ENCODE measurements around the gene SCO2.

SCO2 gene

GRCh38 chr22:50481440-50482106 lies 43.8 kb downstream of the SCO2 start, which contains the start of gene ADM2:
TSS of gene ADM2 (plus strand) at chr22:50481543. CDS start at chr22:50481848, 305 bp downstream.
- peak in 1 of 2 donors; percentile 50 for DNase-seq (ENCODE audit: low read depth in 2 of 2)

- DNase-seq (ENCODE audit: low read depth in 2 of 2): no peak
These were observed 44.4 kb downstream of the SCO2 start for GRCh38 chr22:50481045-50481439.

- DNase-seq (ENCODE audit: low read depth in 2 of 2): no peak
These were observed 45.7 kb downstream of the SCO2 start for GRCh38 chr22:50479721-50480120.

- DNase-seq (ENCODE audit: low read depth in 2 of 2): no peak
These were observed 47.5 kb downstream of the SCO2 start for GRCh38 chr22:50477923-50478322.

GRCh38 chr22:50476868-50477267 lies 48.5 kb downstream of the SCO2 start:
- no peak for DNase-seq (ENCODE audit: low read depth in 2 of 2)

- DNase-seq (ENCODE audit: low read depth in 2 of 2): no peak
These were observed 49.8 kb downstream of the SCO2 start for GRCh38 chr22:50475652-50476002.

- peak; percentile 74 to 86 for DNase-seq (ENCODE audit: low read depth in 2 of 2)
These were observed 50.4 kb downstream of the SCO2 start, which contains the start of gene SBF1 for GRCh38 chr22:50474710-50475651. TSS of gene SBF1 (minus strand) at chr22:50475035. CDS start at chr22:50474840, 195 bp downstream.

- no peak for DNase-seq (ENCODE audit: low read depth in 2 of 2)
These were observed 51.3 kb downstream of the SCO2 start for GRCh38 chr22:50473855-50474671.

All from stimulated activated CD4-positive, alpha-beta T cell treated with anti-CD3 and anti-CD28 coated beads, Interleukin-15, amount 100 ng/mL, for 48 hours (primary cell).